Measurements from ENCODE around the gene LRRC18. TPM values are rescaled to one million over a fixed set of nuclear protein-coding genes. Genes with fewer than 3 reads are reported as not detected.

The LRRC18 gene
- polyA plus RNA-seq, 1 of the 3 experiments (the other 2 are of a cell fraction), result not detected

- TF ChIP-seq ZBTB33 (IDR thresholded peaks at IDR 0.05; ENCODE audit: borderline replicate concordance, low read depth) (no peak), TCF12 (IDR thresholded peaks at IDR 0.05) (no peak), EZH2phosphoT487 (IDR thresholded peaks at IDR 0.05; ENCODE audit: borderline replicate concordance, low read depth) (no peak), TAF1 (IDR thresholded peaks at IDR 0.05; ENCODE audit: borderline replicate concordance, low read depth, low read length) (no peak), ELF1 (IDR thresholded peaks at IDR 0.05) (no peak), RXRA (IDR thresholded peaks at IDR 0.05; ENCODE audit: borderline replicate concordance, low read depth) (no peak), NFIC (IDR thresholded peaks at IDR 0.05; ENCODE audit: borderline replicate concordance) (no peak), FOSL2 (IDR thresholded peaks at IDR 0.05; ENCODE audit: borderline replicate concordance, low read depth) (no peak)
- TF ChIP-seq, protein P1, sequence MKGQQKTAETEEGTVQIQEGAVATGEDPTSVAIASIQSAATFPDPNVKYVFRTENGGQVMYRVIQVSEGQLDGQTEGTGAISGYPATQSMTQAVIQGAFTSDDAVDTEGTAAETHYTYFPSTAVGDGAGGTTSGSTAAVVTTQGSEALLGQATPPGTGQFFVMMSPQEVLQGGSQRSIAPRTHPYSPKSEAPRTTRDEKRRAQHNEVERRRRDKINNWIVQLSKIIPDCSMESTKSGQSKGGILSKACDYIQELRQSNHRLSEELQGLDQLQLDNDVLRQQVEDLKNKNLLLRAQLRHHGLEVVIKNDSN (IDR thresholded peaks at IDR 0.05; ENCODE audit: borderline replicate concordance, low read depth), result no peak
- TF ChIP-seq, protein P2, sequence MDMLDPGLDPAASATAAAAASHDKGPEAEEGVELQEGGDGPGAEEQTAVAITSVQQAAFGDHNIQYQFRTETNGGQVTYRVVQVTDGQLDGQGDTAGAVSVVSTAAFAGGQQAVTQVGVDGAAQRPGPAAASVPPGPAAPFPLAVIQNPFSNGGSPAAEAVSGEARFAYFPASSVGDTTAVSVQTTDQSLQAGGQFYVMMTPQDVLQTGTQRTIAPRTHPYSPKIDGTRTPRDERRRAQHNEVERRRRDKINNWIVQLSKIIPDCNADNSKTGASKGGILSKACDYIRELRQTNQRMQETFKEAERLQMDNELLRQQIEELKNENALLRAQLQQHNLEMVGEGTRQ (IDR thresholded peaks at IDR 0.05; ENCODE audit: borderline replicate concordance, low read depth, low read length), result no peak
These were observed 36.5 kb downstream of the LRRC18 start (continued) for GRCh38 chr10:48903151-48903550.

DNA sequence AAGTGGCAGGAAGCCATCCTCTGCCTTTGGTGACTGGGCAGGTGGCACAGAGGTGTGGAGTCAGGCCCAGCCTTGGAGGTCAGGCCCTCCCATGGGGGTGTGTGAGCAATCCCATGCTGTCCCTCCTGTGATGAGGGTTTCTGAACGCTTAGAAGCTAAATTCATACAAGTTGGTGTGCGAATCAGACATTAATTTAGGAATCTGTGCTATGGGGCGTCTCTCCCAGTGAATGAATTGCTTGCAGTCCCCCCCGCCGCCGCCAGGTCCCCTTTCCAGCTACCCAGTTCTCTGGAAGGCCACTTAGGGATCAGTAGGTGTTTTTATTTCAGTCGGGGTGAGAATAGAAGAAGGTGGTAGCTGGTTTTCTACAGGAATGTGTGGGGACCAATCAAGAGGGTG lies 37.5 kb downstream of the LRRC18 start:
- no peaks in the 10 kb centered on the region for H3K27me3 ChIP-seq (ENCODE audit: insufficient read depth)
- ChIA-PET CTCF (interaction anchor here (1.1 kb wide), 1 partner anchor 262 kb away, joined by 3 read pairs; no protein-coding TSS in a partner anchor), POLR2A (no interaction called here)
- H3F3A ChIP-seq (replicated peaks; ENCODE audit: insufficient read depth), result no peaks in the 10 kb centered on the region
- no peak overlapping the region for H3K27ac ChIP-seq (ENCODE audit: low read depth in 2 of 2, low read length in 1 of 2)
- no peaks in the 10 kb centered on the region for H4K20me1 ChIP-seq (ENCODE audit: insufficient read depth)
- no peaks in the 10 kb centered on the region for H3K9me2 ChIP-seq
- no peaks in the 10 kb centered on the region for H3K36me3 ChIP-seq (replicated peaks in 1 of 2; ENCODE audit: control insufficient read depth in 1 of 2, insufficient read depth in 2 of 2, low read length in 1 of 2)
- H3K4me3 ChIP-seq (ENCODE audit: low read depth in 2 of 2, low read length in 1 of 2), result no peak overlapping the region
- TF ChIP-seq ZBTB33 (IDR thresholded peaks at IDR 0.05; ENCODE audit: borderline replicate concordance, low read depth) (no peak), CHD2 (IDR thresholded peaks at IDR 0.05; ENCODE audit: low read length, partially characterized antibody) (no peak), FOXJ3 (CRISPR knock-in tag; IDR thresholded peaks at IDR 0.05) (no peak), TEAD4 (IDR thresholded peaks at IDR 0.05; ENCODE audit: borderline replicate concordance, insufficient read depth) (no peak), SMC3 (IDR thresholded peaks at IDR 0.05; ENCODE audit: low read depth, low read length) (no peak), ELF1 (IDR thresholded peaks at IDR 0.05) (no peak), MXI1 (IDR thresholded peaks at IDR 0.05; ENCODE audit: low read depth, low read length) (no peak), PBX3 (IDR thresholded peaks at IDR 0.05) (no peak), TCF12 (IDR thresholded peaks at IDR 0.05) (no peak), GATA2 (CRISPR knock-in tag; IDR thresholded peaks at IDR 0.05) (no peak)
- TF ChIP-seq, protein P3, sequence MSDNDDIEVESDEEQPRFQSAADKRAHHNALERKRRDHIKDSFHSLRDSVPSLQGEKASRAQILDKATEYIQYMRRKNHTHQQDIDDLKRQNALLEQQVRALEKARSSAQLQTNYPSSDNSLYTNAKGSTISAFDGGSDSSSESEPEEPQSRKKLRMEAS (IDR thresholded peaks at IDR 0.05; ENCODE audit: low read depth), result no peak
- TF ChIP-seq, protein P2 (IDR thresholded peaks at IDR 0.05; ENCODE audit: borderline replicate concordance, low read depth, low read length), result no peak
- TF ChIP-seq, protein P4, sequence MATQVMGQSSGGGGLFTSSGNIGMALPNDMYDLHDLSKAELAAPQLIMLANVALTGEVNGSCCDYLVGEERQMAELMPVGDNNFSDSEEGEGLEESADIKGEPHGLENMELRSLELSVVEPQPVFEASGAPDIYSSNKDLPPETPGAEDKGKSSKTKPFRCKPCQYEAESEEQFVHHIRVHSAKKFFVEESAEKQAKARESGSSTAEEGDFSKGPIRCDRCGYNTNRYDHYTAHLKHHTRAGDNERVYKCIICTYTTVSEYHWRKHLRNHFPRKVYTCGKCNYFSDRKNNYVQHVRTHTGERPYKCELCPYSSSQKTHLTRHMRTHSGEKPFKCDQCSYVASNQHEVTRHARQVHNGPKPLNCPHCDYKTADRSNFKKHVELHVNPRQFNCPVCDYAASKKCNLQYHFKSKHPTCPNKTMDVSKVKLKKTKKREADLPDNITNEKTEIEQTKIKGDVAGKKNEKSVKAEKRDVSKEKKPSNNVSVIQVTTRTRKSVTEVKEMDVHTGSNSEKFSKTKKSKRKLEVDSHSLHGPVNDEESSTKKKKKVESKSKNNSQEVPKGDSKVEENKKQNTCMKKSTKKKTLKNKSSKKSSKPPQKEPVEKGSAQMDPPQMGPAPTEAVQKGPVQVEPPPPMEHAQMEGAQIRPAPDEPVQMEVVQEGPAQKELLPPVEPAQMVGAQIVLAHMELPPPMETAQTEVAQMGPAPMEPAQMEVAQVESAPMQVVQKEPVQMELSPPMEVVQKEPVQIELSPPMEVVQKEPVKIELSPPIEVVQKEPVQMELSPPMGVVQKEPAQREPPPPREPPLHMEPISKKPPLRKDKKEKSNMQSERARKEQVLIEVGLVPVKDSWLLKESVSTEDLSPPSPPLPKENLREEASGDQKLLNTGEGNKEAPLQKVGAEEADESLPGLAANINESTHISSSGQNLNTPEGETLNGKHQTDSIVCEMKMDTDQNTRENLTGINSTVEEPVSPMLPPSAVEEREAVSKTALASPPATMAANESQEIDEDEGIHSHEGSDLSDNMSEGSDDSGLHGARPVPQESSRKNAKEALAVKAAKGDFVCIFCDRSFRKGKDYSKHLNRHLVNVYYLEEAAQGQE (IDR thresholded peaks at IDR 0.05; ENCODE audit: low read depth, low read length), result no peak
- no peak overlapping the region for H3K4me2 ChIP-seq
- DNase-seq, result no peak
- H3K79me2 ChIP-seq (ENCODE audit: insufficient read depth), result no peaks in the 10 kb centered on the region
- 28% methylated on average over 7 of the region's 7 CpGs for WGBS (ENCODE audit: low lambda C conversion rate)
- no peak overlapping the region for H2AFZ ChIP-seq (ENCODE audit: low read depth)
- H3K9ac ChIP-seq, result no peak overlapping the region
- H3K9me3 ChIP-seq, result no peaks in the 10 kb centered on the region
- H3K4me1 ChIP-seq (ENCODE audit: control insufficient read depth in 1 of 2, insufficient read depth in 2 of 2, low read depth in 1 of 2, low read length in 1 of 2), result no peaks in the 10 kb centered on the region

All from SK-N-SH (cell line).